ENCODE data around the gene CDH13. TPM values are rescaled to one million over a fixed set of nuclear protein-coding genes. Genes with fewer than 3 reads are reported as not detected.

Gene CDH13
- total RNA-seq, 4 donors from 2014 or later: 5.8 to 36.7 (median 20.4) TPM

- DNase-seq: no peak
- Histone ChIP-seq H3K9me3 (no peaks in the 10 kb centered on the region), H3K27ac (no peak overlapping the region), H3K36me3 (no peaks in the 10 kb centered on the region), H3K27me3 (no peaks in the 10 kb centered on the region), H3K4me3 (no peak overlapping the region), H3K4me1 (peaks cover 7 to 15% of the 10 kb centered on the region in 2 donors)
- intact Hi-C loops (cut with DNase I; ENCODE audit: low total_unique reads): no loop called here
- no peak for TF ChIP-seq CTCF (IDR thresholded peaks at IDR 0.05 in 4 of 5, conservative IDR thresholded peaks at IDR 0.05 in 1 of 5)
- TF ChIP-seq POLR2A (IDR thresholded peaks at IDR 0.05): no peak
- ATAC-seq: no peak
- in situ Hi-C loops (cut with MboI; ENCODE audit: low sequenced_read_pairs in 4 of 4): no loop called here
These were observed 646.9 kb downstream of the CDH13 start for GRCh38 chr16:83273504-83274173.

GRCh38 chr16:83279251-83279650 lies 652.5 kb downstream of the CDH13 start:
- in situ Hi-C loops (cut with MboI; ENCODE audit: low sequenced_read_pairs in 4 of 4): no loop called here
- Histone ChIP-seq H3K4me3 (no peak overlapping the region), H3K27ac (no peak overlapping the region), H3K27me3 (no peaks in the 10 kb centered on the region), H3K9me3 (no peaks in the 10 kb centered on the region), H3K4me1 (no peaks in the 10 kb centered on the region), H3K36me3 (no peaks in the 10 kb centered on the region)
- ATAC-seq (no peak), DNase-seq (no peak)
- TF ChIP-seq CTCF (IDR thresholded peaks at IDR 0.05 in 4 of 5, conservative IDR thresholded peaks at IDR 0.05 in 1 of 5) (no peak), POLR2A (IDR thresholded peaks at IDR 0.05) (no peak)
- intact Hi-C loops (cut with DNase I; ENCODE audit: low total_unique reads): no loop called here

GRCh38 chr16:83285921-83286320 lies 659.2 kb downstream of the CDH13 start:
- Histone ChIP-seq H3K4me3 (no peak overlapping the region), H3K27ac (no peak overlapping the region), H3K4me1 (no peaks in the 10 kb centered on the region), H3K36me3 (no peaks in the 10 kb centered on the region), H3K27me3 (no peaks in the 10 kb centered on the region), H3K9me3 (no peaks in the 10 kb centered on the region)
- intact Hi-C loops (cut with DNase I; ENCODE audit: low total_unique reads) (no loop called here), in situ Hi-C loops (cut with MboI; ENCODE audit: low sequenced_read_pairs in 4 of 4) (no loop called here)
- no peak for TF ChIP-seq POLR2A (IDR thresholded peaks at IDR 0.05)
- no peak for TF ChIP-seq CTCF (IDR thresholded peaks at IDR 0.05 in 4 of 5, conservative IDR thresholded peaks at IDR 0.05 in 1 of 5)
- no peak for DNase-seq
- ATAC-seq: no peak

- no peak for DNase-seq
- in situ Hi-C loops (cut with MboI; ENCODE audit: low sequenced_read_pairs in 4 of 4) (no loop called here), intact Hi-C loops (cut with DNase I; ENCODE audit: low total_unique reads) (no loop called here)
- H3K4me3 ChIP-seq: no peak overlapping the region
- H3K36me3 ChIP-seq: no peaks in the 10 kb centered on the region
- no peak for TF ChIP-seq CTCF (IDR thresholded peaks at IDR 0.05 in 4 of 5, conservative IDR thresholded peaks at IDR 0.05 in 1 of 5)
- no peak for TF ChIP-seq POLR2A (IDR thresholded peaks at IDR 0.05)
- H3K27ac ChIP-seq: no peak overlapping the region
- ATAC-seq: no peak
- no peaks in the 10 kb centered on the region for H3K9me3 ChIP-seq
- no peaks in the 10 kb centered on the region for H3K27me3 ChIP-seq
- H3K4me1 ChIP-seq: no peaks in the 10 kb centered on the region
These were observed 669.7 kb downstream of the CDH13 start for GRCh38 chr16:83296505-83296904.

- intact Hi-C loops (cut with DNase I; ENCODE audit: low total_unique reads): no loop called here
These were observed 671.8 kb downstream of the CDH13 start for GRCh38 chr16:83298541-83298940.

More at GRCh38 chr16:83298541-83298940, 671.8 kb downstream of the CDH13 start:
- TF ChIP-seq CTCF (IDR thresholded peaks at IDR 0.05 in 4 of 5, conservative IDR thresholded peaks at IDR 0.05 in 1 of 5): no peak
- TF ChIP-seq POLR2A (IDR thresholded peaks at IDR 0.05): no peak
- DNase-seq (no peak), ATAC-seq (no peak)
- Histone ChIP-seq H3K27me3 (no peaks in the 10 kb centered on the region), H3K36me3 (no peaks in the 10 kb centered on the region), H3K27ac (no peak overlapping the region), H3K4me3 (no peak overlapping the region), H3K4me1 (no peaks in the 10 kb centered on the region), H3K9me3 (no peaks in the 10 kb centered on the region)
- in situ Hi-C loops (cut with MboI; ENCODE audit: low sequenced_read_pairs in 4 of 4): no loop called here
